ENCODE results near the gene RGL4.
A peak's percentile ranks its signal among the peaks of the same experiment; 100 is the strongest.

The RGL4 gene

DNA sequence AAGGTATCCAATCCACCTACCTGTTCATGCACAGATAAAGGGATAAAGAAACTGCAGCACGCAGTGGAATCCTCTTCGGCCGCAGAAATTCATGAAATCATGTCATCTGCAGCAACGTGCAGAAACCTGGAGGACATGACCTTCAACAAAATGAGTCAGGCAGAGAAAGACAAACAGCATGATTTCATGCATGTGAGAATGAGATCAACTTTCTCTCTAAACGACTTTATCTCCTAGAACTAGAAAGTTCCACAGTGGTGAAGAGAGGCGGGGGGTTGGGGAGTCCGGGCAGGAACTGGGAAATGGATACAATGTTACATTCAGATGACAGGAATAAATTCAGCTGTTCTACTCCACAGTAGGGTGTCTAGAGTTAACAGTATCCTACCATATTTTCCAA is 9.9 kb downstream of the RGL4 start:
- no peak overlapping the region for H3K14ac ChIP-seq (ENCODE audit: low read length in 2 of 2)
- peaks cover 3% of the 10 kb centered on the region for H3K4me1 ChIP-seq (ENCODE audit: control insufficient read depth, insufficient read depth, low read depth, low read length)
- no peak overlapping the region for H2BK15ac ChIP-seq (ENCODE audit: low read depth, poor library complexity, severe bottlenecking)
- no peaks in the 10 kb centered on the region for H3K9me3 ChIP-seq (ENCODE audit: control insufficient read depth, low read length)
- H3K79me1 ChIP-seq (replicated peaks; ENCODE audit: low read length, poor library complexity, severe bottlenecking): peaks cover 26% of the 10 kb centered on the region
- no peak overlapping the region for H3K4ac ChIP-seq (ENCODE audit: low read depth in 1 of 2, low read length in 2 of 2)
- H4K8ac ChIP-seq (ENCODE audit: low read length): no peak overlapping the region
- H2AFZ ChIP-seq (ENCODE audit: low read depth, low read length): no peak overlapping the region
- H3K27me3 ChIP-seq (ENCODE audit: control insufficient read depth in 1 of 2, insufficient read depth in 1 of 2, low read length in 2 of 2): no peaks in the 10 kb centered on the region
- no peak overlapping the region for H3K23ac ChIP-seq (ENCODE audit: low read length in 2 of 2)
- no peak overlapping the region for H3K18ac ChIP-seq (ENCODE audit: low read depth in 1 of 2, low read length in 2 of 2)
- H3K36me3 ChIP-seq (ENCODE audit: control insufficient read depth in 1 of 2, insufficient read depth in 2 of 2, low read depth in 1 of 2, low read length in 2 of 2): peaks cover 26 to 71% of the 10 kb centered on the region in 2 experiments
- H4K91ac ChIP-seq (ENCODE audit: low read length): no peak overlapping the region
- no peak overlapping the region for H3K27ac ChIP-seq (ENCODE audit: low read length, poor library complexity, severe bottlenecking)
- H3K9ac ChIP-seq (ENCODE audit: low read length): no peak overlapping the region
- no peak overlapping the region for H2BK5ac ChIP-seq (ENCODE audit: low read depth, low read length, poor library complexity, severe bottlenecking)
- no peak overlapping the region for H2BK12ac ChIP-seq (ENCODE audit: low read length in 2 of 2)
- no peak overlapping the region for H2AK5ac ChIP-seq (ENCODE audit: low read length, severe bottlenecking)
- no peak overlapping the region for H3K4me3 ChIP-seq (ENCODE audit: insufficient read depth in 1 of 2, low read depth in 1 of 2, low read length in 2 of 2)
- no peak overlapping the region for H2BK120ac ChIP-seq (ENCODE audit: low read depth, low read length)
- peak; percentile 16 for DNase-seq
- H3K4me2 ChIP-seq (ENCODE audit: low read length, poor library complexity, severe bottlenecking): no peak overlapping the region
- WGBS: 81% methylated on average over 5 of the region's 7 CpGs

GRCh38 chr22:23704062-23704461 is 13.2 kb downstream of the RGL4 start:
- no peak overlapping the region for H3K27ac ChIP-seq (ENCODE audit: low read length, poor library complexity, severe bottlenecking)
- H4K8ac ChIP-seq (ENCODE audit: low read length): no peak overlapping the region
- no peak overlapping the region for H2BK12ac ChIP-seq (ENCODE audit: low read length in 2 of 2)
- no peak overlapping the region for H4K91ac ChIP-seq (ENCODE audit: low read length)
- no peak overlapping the region for H2BK5ac ChIP-seq (ENCODE audit: low read depth, low read length, poor library complexity, severe bottlenecking)
- H3K36me3 ChIP-seq (ENCODE audit: control insufficient read depth in 1 of 2, insufficient read depth in 2 of 2, low read depth in 1 of 2, low read length in 2 of 2): peaks cover 16 to 93% of the 10 kb centered on the region in 2 experiments
- no peak overlapping the region for H2BK120ac ChIP-seq (ENCODE audit: low read depth, low read length)
- peaks cover 31% of the 10 kb centered on the region for H3K79me1 ChIP-seq (replicated peaks; ENCODE audit: low read length, poor library complexity, severe bottlenecking)
- H3K23ac ChIP-seq (ENCODE audit: low read length in 2 of 2): no peak overlapping the region
- no peaks in the 10 kb centered on the region for H3K9me3 ChIP-seq (ENCODE audit: control insufficient read depth, low read length)
- H3K4me2 ChIP-seq (ENCODE audit: low read length, poor library complexity, severe bottlenecking): no peak overlapping the region
- WGBS: 100% methylated on average over 4 of the region's 5 CpGs
- no peak overlapping the region for H3K14ac ChIP-seq (ENCODE audit: low read length in 2 of 2)
- no peak overlapping the region for H2AFZ ChIP-seq (ENCODE audit: low read depth, low read length)
- no peak overlapping the region for H3K18ac ChIP-seq (ENCODE audit: low read depth in 1 of 2, low read length in 2 of 2)
- H3K27me3 ChIP-seq (ENCODE audit: control insufficient read depth in 1 of 2, insufficient read depth in 1 of 2, low read length in 2 of 2): no peaks in the 10 kb centered on the region
- H3K9ac ChIP-seq (ENCODE audit: low read length): no peak overlapping the region
- no peak overlapping the region for H3K4me3 ChIP-seq (ENCODE audit: insufficient read depth in 1 of 2, low read depth in 1 of 2, low read length in 2 of 2)
- DNase-seq: no peak
- H2BK15ac ChIP-seq (ENCODE audit: low read depth, poor library complexity, severe bottlenecking): no peak overlapping the region
- no peak overlapping the region for H3K4ac ChIP-seq (ENCODE audit: low read depth in 1 of 2, low read length in 2 of 2)
- no peaks in the 10 kb centered on the region for H3K4me1 ChIP-seq (ENCODE audit: control insufficient read depth, insufficient read depth, low read depth, low read length)
- H2AK5ac ChIP-seq (ENCODE audit: low read length, severe bottlenecking): no peak overlapping the region

GRCh38 chr22:23704829-23705228 is 14.0 kb downstream of the RGL4 start:
- no peaks in the 10 kb centered on the region for H3K27me3 ChIP-seq (ENCODE audit: control insufficient read depth in 1 of 2, insufficient read depth in 1 of 2, low read length in 2 of 2)
- peaks cover 31% of the 10 kb centered on the region for H3K79me1 ChIP-seq (replicated peaks; ENCODE audit: low read length, poor library complexity, severe bottlenecking)
- no peak overlapping the region for H3K14ac ChIP-seq (ENCODE audit: low read length in 2 of 2)
- no peak overlapping the region for H3K4me3 ChIP-seq (ENCODE audit: insufficient read depth in 1 of 2, low read depth in 1 of 2, low read length in 2 of 2)
- no peak overlapping the region for H3K23ac ChIP-seq (ENCODE audit: low read length in 2 of 2)
- no peak overlapping the region for H2BK15ac ChIP-seq (ENCODE audit: low read depth, poor library complexity, severe bottlenecking)
- H3K9ac ChIP-seq (ENCODE audit: low read length): no peak overlapping the region
- DNase-seq: no peak
- peaks cover 16 to 94% of the 10 kb centered on the region in 2 experiments for H3K36me3 ChIP-seq (ENCODE audit: control insufficient read depth in 1 of 2, insufficient read depth in 2 of 2, low read depth in 1 of 2, low read length in 2 of 2)
- H4K8ac ChIP-seq (ENCODE audit: low read length): no peak overlapping the region
- H3K27ac ChIP-seq (ENCODE audit: low read length, poor library complexity, severe bottlenecking): no peak overlapping the region
- no peaks in the 10 kb centered on the region for H3K9me3 ChIP-seq (ENCODE audit: control insufficient read depth, low read length)
- no peak overlapping the region for H2BK120ac ChIP-seq (ENCODE audit: low read depth, low read length)
- H3K4me2 ChIP-seq (ENCODE audit: low read length, poor library complexity, severe bottlenecking): no peak overlapping the region
- no peak overlapping the region for H2BK12ac ChIP-seq (ENCODE audit: low read length in 2 of 2)
- H3K18ac ChIP-seq (ENCODE audit: low read depth in 1 of 2, low read length in 2 of 2): no peak overlapping the region
- H2AK5ac ChIP-seq (ENCODE audit: low read length, severe bottlenecking): no peak overlapping the region
- no peak overlapping the region for H2AFZ ChIP-seq (ENCODE audit: low read depth, low read length)
- H3K4ac ChIP-seq (ENCODE audit: low read depth in 1 of 2, low read length in 2 of 2): no peak overlapping the region
- no peak overlapping the region for H2BK5ac ChIP-seq (ENCODE audit: low read depth, low read length, poor library complexity, severe bottlenecking)
- no peak overlapping the region for H4K91ac ChIP-seq (ENCODE audit: low read length)
- 95% methylated on average over 2 of the region's 3 CpGs for WGBS
- H3K4me1 ChIP-seq (ENCODE audit: control insufficient read depth, insufficient read depth, low read depth, low read length): no peaks in the 10 kb centered on the region

- Histone ChIP-seq H4K8ac (ENCODE audit: low read length) (no peak overlapping the region), H3K23ac (ENCODE audit: low read length in 2 of 2) (no peak overlapping the region), H3K36me3 (ENCODE audit: control insufficient read depth in 1 of 2, insufficient read depth in 2 of 2, low read depth in 1 of 2, low read length in 2 of 2) (peaks cover 16 to 94% of the 10 kb centered on the region in 2 experiments), H3K4me3 (ENCODE audit: insufficient read depth in 1 of 2, low read depth in 1 of 2, low read length in 2 of 2) (no peak overlapping the region), H3K79me1 (replicated peaks; ENCODE audit: low read length, poor library complexity, severe bottlenecking) (peaks cover 31% of the 10 kb centered on the region), H2BK5ac (ENCODE audit: low read depth, low read length, poor library complexity, severe bottlenecking) (no peak overlapping the region), H2AFZ (ENCODE audit: low read depth, low read length) (no peak overlapping the region), H3K4me2 (ENCODE audit: low read length, poor library complexity, severe bottlenecking) (no peak overlapping the region), H3K4ac (ENCODE audit: low read depth in 1 of 2, low read length in 2 of 2) (no peak overlapping the region), H2AK5ac (ENCODE audit: low read length, severe bottlenecking) (no peak overlapping the region), H2BK15ac (ENCODE audit: low read depth, poor library complexity, severe bottlenecking) (no peak overlapping the region), H3K4me1 (ENCODE audit: control insufficient read depth, insufficient read depth, low read depth, low read length) (no peaks in the 10 kb centered on the region), H4K91ac (ENCODE audit: low read length) (no peak overlapping the region), H2BK120ac (ENCODE audit: low read depth, low read length) (no peak overlapping the region), H3K9me3 (ENCODE audit: control insufficient read depth, low read length) (no peaks in the 10 kb centered on the region), H3K9ac (ENCODE audit: low read length) (no peak overlapping the region), H2BK12ac (ENCODE audit: low read length in 2 of 2) (no peak overlapping the region), H3K18ac (ENCODE audit: low read depth in 1 of 2, low read length in 2 of 2) (no peak overlapping the region), H3K27ac (ENCODE audit: low read length, poor library complexity, severe bottlenecking) (no peak overlapping the region), H3K27me3 (ENCODE audit: control insufficient read depth in 1 of 2, insufficient read depth in 1 of 2, low read length in 2 of 2) (no peaks in the 10 kb centered on the region), H3K14ac (ENCODE audit: low read length in 2 of 2) (no peak overlapping the region)
- no peak for DNase-seq
- WGBS: 100% methylated on average over 1 of the region's 3 CpGs
These were observed 14.5 kb downstream of the RGL4 start for GRCh38 chr22:23705358-23705757.

All from mesenchymal stem cell (in vitro differentiated cells and primary cell).